SKM-1 (cell line): ENCODE results near the gene MAGI2.

Source experiments
- DNase-seq: peaks from one replicate; lab custom pipeline; 2025; ENCODE audit not compliant: unreplicated experiment; lab: John Stamatoyannopoulos, UW

The MAGI2 gene

GRCh38 chr7:79272938-79273337 lies 180.5 kb downstream of the MAGI2 start:
- DNase-seq: no peak

GRCh38 chr7:79272066-79272669 lies 181.3 kb downstream of the MAGI2 start:
- no peak for DNase-seq

DNA sequence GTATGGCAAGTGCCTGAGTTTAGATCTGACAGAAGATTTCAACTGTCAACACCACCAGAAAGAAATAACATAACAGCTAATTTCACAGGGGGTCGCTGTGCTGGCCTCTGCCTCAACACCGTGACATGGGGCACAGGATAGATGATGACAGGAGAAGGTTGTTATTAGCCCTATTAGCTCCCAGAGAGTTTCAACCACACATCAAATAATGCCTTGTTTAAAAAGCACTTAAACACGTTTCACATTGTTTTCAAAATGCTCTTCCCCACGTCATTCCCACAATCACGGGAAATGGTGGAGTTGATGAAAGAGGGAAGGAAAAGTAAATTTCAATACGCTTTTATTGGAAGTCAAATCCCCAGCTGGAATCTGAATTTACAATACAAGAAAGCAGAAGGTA lies 184.7 kb downstream of the MAGI2 start:
- no peak for DNase-seq

DNA sequence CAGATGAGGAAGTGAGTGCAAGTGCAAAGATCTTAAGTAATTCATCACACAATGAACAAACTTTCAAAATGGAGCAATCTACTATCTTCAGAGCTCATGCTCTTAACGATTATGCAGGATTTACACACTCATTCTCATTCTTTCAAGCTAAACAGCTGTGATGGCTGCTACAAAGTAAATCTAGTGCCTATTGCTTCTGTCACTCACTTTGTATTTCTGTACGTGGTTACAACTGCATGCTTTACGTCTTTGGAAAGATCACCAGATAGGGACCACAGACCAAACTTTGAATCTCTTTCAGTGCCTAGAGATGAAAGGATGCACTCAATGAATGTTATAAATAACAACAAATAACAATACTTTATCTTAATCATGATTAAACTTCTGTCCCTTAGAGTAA lies 194.6 kb downstream of the MAGI2 start:
- peak; percentile 36 for DNase-seq

GRCh38 chr7:79257959-79258358 lies 195.5 kb downstream of the MAGI2 start:
- no peak for DNase-seq

GRCh38 chr7:79245623-79246249 lies 207.7 kb downstream of the MAGI2 start:
- no peak for DNase-seq

GRCh38 chr7:79244482-79244881 lies 209.0 kb downstream of the MAGI2 start:
- DNase-seq: no peak

DNA sequence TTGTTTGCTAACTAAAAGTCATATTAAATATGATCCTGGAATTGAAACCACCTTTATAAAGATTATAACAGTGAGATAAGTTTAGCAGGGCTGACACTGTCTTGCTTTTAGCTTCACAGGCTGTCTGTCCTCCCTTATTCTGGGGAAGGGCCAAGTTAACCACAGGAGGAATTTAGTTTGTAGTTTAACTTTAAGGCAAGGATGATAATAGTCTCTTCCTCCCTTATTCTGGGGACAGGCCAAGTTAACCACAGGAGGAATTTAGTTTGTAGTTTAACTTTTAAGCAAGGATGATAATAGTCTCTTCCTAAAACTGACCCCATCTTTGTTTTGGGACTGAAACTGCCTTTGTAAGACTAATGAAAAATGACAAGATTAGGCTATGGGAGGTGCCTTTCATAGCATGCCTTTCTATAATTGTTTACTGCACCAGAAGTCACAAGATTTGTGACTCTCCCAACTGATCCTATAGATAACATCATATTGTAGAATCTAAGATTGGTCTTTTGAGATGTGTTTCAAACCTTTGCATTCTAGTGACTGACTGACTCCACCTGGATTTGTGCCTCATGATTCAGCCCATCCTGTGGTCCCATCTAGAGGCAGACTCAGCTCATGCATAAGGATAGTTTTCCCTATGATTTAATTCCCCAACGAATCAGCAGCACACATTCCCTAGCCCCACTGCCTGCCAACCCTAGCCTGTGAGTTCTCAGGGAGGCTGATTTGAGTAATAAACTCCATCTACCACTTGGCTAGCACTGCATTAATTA lies 212.0 kb downstream of the MAGI2 start:
- DNase-seq: no peak

DNA sequence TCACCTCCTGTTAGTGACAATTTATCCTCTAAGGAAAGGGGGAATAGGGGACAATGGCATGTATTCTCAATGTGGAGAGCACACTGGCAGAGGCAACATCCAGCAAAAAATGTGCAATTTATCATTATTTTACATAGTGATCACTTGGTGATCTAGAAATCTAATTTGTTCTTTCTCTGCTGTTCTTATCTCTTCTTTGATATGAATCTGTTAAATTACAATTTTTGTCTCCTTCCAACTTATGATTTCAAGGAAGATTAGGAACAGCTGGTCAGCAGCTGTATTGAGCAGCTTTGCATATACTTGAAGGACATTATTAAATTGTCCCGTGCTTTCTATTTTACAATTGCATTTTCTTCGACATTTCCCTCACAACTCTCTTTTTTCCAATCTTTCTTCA lies 213.1 kb downstream of the MAGI2 start:
- DNase-seq: no peak

DNA sequence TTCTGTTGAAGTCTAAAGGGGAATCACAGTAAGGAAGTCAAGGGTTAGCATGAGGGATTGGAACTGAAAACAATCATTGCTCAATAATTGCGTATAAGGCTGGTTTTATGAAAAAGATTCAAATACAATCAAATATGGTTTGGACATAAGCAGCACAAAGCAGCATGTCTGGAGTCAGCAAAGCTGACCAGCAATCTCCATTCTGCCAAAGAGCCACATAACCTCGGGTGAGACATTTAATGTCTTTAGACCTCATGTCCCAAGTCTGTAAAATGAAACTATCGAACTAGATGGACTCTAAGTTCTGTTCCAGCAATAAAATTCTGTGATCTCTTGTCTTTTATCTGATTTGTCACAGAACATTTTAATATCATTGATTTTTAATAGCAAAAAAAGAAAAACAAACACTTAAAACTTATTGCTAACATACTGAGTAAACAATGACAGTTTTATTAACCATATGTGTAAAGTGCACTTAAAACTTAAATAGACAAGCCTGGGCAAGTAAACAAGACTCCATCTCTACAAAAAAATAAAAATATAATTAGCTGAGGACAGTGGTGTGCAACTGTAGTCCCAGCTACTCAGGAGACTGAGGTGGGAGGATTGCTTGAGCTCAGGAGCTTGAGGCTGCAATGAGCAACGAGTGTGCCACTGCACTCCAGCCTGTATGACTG lies 217.0 kb downstream of the MAGI2 start:
- no peak for DNase-seq

DNA sequence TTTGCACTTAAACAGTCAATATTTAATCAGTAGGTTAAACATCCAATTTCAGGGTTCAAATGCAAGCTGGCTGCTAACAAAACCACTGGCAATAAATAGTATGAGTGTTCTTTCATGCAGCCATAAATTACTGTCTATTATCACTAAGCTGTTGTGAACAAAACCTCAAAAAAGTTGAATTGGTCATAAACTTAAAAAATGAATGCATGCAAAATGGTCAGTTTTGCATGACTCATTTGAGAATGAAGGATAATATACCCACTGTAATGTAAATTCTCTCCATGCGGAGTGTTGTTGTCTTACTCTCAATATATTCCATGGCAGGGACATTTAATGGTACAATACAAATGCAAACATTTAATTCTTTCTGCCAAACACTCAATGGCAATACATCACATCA lies 226.4 kb downstream of the MAGI2 start:
- DNase-seq: no peak

GRCh38 chr7:79221211-79221610 lies 232.3 kb downstream of the MAGI2 start:
- no peak for DNase-seq

GRCh38 chr7:79217976-79218626 lies 235.4 kb downstream of the MAGI2 start:
- no peak for DNase-seq

DNA sequence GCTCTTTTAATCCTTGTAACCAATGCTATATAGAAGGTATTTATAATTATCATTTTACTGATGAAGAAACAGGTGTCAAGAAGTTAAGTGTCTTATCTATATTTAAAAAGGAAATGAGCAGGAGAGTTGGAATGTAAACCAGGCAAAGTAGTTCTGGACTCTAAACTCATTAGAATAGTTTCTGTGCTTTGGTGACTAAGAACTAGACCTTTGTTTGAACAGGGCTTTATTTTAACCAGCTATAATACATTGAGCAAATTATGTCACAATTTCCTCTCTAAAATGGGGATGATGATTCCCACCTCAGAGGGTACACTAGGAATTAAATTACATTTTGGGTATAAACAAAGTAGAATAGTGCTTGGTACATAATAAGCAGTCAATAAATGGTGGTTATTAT lies 236.0 kb downstream of the MAGI2 start:
- DNase-seq: no peak

- DNase-seq: no peak
Observed at GRCh38 chr7:79216236-79216635, 237.2 kb downstream of the MAGI2 start.

GRCh38 chr7:79212334-79212733 lies 241.1 kb downstream of the MAGI2 start:
- DNase-seq: no peak

DNA sequence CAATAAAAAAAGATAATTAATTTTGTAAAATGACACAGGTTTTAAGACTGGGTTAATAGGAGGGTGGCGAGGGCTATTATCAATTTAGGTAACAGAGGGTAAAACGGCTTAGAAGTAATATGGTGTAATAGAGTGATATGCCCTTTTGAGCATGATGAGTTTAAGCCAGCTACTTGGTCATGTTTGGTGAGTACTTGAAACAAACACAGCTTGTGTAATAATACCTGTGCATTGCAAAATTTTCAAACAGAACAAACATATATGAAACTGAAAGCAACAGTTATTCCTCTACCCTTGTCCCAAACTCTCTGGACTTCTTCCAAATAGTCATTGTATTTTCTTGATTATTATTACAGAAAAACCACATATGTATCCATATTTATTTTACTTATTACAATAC lies 241.7 kb downstream of the MAGI2 start:
- no peak for DNase-seq

- no peak for DNase-seq
Observed at GRCh38 chr7:79199961-79200360, 253.5 kb downstream of the MAGI2 start.

DNA sequence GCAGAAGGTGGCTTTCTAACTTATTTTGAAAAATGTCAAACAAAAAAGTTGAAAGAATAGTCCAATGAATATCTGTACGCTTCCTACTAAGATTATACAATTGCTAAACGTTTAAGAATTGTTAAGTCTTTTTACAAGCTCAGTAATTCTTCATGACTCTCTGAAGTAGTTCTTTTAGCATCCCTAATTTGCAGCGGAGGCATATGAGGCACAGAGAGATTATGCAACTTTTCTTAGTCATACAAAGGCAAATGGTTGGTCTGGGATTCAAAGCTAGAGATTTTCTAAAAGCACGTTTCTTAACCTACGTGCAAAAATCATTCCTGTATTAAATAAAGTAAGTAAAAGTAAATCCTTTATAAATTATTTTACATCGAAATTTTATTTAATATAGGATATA lies 254.2 kb downstream of the MAGI2 start:
- DNase-seq: no peak

DNA sequence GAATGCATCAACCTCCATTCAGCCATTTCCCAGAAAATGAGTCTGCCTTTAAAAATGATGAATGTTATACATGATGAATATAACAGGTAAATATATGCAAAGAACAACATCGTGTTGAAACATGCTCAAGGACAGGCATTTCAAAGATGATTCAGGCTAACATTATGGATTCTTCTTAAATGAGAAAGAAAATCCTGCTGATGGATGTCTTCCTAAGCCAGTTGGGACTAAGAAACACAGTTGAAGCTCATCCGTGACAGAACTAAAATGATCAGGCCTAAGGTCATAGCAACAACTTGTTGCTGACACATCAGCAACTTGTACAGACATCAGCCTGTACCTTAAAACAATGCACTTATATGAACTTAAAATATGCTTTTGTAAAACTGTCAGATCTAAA lies 267.9 kb downstream of the MAGI2 start:
- no peak for DNase-seq

DNA sequence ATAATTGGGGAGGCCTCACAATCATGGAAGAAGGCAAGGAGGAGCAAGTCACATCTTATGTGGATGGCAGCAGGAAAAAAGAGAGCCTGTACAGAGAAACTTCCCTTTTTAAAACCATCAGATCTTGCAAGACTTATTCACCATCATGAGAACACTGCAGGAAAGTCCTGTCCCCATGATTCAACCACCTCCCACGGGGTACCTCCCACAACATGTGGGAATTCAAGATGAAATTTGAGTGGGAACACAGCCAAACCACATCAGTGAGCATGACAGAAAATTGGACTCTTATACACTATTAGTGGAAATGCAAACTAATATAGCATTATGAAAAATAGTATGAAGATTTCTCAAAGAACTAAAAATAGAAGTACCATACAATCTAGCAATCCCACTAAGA lies 271.2 kb downstream of the MAGI2 start:
- DNase-seq: no peak
